HG03571 (cell line): ENCODE results near the gene PRKCB.

Source experiments
- ATAC-seq: cut with Tn5 transposase; IDR thresholded peaks from one replicate; pipeline ENCODE4 v1.9.1; 2021; ENCODE audit not compliant: unreplicated experiment

Gene PRKCB

GRCh38 chr16:24119807-24120206 is 284.0 kb downstream of the PRKCB start:
- ATAC-seq, result no peak

GRCh38 chr16:24123275-24123674 is 287.5 kb downstream of the PRKCB start:
- ATAC-seq, result no peak

GRCh38 chr16:24124291-24124690 is 288.5 kb downstream of the PRKCB start:
- no peak for ATAC-seq

GRCh38 chr16:24125214-24125613 is 289.4 kb downstream of the PRKCB start:
- no peak for ATAC-seq

GRCh38 chr16:24129412-24129918 is 293.7 kb downstream of the PRKCB start:
- ATAC-seq, result no peak

GRCh38 chr16:24130494-24131085 is 294.8 kb downstream of the PRKCB start:
- ATAC-seq, result no peak

GRCh38 chr16:24131294-24131693 is 295.5 kb downstream of the PRKCB start:
- no peak for ATAC-seq

- no peak for ATAC-seq
Observed at GRCh38 chr16:24132048-24132796, 296.4 kb downstream of the PRKCB start.

GRCh38 chr16:24132797-24133155 is 297.0 kb downstream of the PRKCB start:
- no peak for ATAC-seq

GRCh38 chr16:24135624-24136565 is 300.1 kb downstream of the PRKCB start:
- ATAC-seq, result no peak

GRCh38 chr16:24138024-24138423 is 302.2 kb downstream of the PRKCB start:
- ATAC-seq, result no peak

GRCh38 chr16:24138575-24138974 is 302.8 kb downstream of the PRKCB start:
- no peak for ATAC-seq

GRCh38 chr16:24139282-24139681 is 303.5 kb downstream of the PRKCB start:
- ATAC-seq, result no peak

- no peak for ATAC-seq
Observed at GRCh38 chr16:24140730-24141129, 304.9 kb downstream of the PRKCB start.

GRCh38 chr16:24141466-24141865 is 305.7 kb downstream of the PRKCB start:
- ATAC-seq, result no peak

- ATAC-seq, result no peak
Observed at GRCh38 chr16:24141917-24142316, 306.1 kb downstream of the PRKCB start.

GRCh38 chr16:24145927-24146326 is 310.1 kb downstream of the PRKCB start:
- ATAC-seq, result no peak

- no peak for ATAC-seq
Observed at GRCh38 chr16:24146518-24146917, 310.7 kb downstream of the PRKCB start.

- no peak for ATAC-seq
Observed at GRCh38 chr16:24149102-24149501, 313.3 kb downstream of the PRKCB start.

GRCh38 chr16:24150282-24150681 is 314.5 kb downstream of the PRKCB start:
- no peak for ATAC-seq

- ATAC-seq, result no peak
Observed at GRCh38 chr16:24151482-24151939, 315.7 kb downstream of the PRKCB start.
